Measurements from ENCODE around the gene NDC80.

Gene NDC80

DNA sequence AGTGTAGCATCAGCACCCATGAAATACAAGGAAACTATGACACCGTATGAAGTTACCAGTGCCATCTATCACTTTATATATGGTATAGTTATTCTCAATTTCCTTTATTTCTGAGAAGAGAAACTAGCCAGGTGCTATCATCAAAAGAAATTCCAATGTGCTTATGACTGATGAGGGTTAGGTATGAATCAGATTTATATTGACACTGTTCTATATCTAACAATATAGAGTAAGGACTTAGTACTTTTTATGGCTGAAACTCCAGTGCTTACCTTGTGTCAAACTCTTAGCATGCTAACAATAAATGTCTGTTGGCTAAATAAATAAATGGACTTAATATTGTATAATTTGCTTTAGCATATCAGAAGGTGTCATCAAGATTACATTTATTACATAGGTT lies 7.0 kb upstream of the NDC80 start:
- DNase-seq: no peak

DNA sequence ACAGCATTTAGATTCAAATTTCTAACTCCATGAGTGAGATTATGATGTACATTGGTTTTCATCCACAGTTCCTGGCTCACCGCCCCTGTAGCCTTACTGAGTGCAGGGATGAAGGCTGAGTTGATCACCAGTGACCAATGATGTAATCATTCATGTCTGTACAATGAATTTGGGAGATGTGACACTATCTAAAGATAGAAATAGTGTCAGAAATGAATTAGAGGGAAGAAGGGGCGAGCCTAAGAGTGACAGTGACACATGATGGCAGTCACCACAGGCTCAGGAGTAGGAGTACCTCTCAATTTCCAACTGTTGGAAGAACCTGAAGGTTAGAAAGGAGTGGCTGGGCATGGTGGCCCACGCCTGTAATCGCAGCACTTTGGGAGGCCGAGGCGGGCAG lies 3.2 kb upstream of the NDC80 start:
- DNase-seq: no peak

DNA sequence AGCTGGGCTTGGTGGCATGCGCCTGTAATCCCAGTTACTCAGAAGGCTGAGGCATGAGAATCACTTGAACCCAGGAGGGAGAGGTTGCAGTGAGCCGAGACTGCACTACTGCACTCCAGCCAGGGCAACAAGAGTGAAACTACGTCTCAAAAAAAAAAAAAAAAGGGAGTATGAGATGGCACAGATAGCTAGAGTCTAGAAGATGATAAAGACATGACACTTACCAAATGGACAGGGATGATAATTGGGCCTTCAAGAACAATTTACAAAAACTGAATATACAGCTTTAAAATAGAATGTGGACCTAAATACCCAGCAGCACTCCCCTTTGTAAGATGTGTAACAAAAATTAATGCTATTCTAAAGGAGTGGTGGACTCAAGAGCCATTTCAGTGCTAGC lies 2.8 kb upstream of the NDC80 start:
- DNase-seq: no peak

DNA sequence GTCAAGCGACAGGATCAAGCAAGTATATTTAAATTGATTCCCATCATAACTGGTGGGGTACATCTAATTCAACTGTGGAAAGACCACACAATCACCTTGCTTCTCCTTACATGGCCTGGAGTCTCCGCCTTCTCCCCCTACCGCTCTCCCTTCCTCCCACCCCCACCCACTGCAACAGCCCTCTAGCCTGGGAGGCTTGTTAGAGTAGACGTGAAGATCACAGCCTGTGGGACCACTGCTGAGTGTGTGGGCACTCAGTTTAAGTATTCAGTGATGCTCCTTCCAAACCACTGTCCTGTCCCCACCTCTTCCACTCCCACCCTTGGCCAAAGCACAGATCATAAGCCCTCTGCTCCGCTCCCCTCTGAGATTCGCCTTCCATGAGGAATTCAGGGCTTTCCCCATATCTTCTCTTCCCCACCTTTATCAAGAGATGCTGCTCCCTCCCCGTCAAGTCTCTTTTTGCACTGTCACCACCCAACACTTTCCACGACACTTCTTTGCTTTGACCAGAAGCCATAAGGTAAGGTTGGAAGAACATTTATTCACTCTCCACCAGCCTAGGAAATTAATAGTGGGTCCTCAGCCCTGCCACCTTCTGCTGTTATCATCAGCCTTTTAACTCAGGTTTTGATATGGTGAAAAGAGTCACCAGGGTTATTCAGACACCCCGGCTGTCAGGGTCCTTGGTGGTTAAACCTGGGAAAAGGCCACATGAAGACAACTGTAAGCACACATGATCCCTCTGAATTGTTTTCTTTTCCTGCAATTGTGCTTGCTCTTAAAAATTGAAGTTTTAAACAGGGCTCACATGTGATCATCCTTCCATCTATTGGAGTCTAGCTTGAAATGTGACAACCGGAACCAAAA lies 1.8 kb upstream of the NDC80 start:
- DNase-seq: no peak

DNA sequence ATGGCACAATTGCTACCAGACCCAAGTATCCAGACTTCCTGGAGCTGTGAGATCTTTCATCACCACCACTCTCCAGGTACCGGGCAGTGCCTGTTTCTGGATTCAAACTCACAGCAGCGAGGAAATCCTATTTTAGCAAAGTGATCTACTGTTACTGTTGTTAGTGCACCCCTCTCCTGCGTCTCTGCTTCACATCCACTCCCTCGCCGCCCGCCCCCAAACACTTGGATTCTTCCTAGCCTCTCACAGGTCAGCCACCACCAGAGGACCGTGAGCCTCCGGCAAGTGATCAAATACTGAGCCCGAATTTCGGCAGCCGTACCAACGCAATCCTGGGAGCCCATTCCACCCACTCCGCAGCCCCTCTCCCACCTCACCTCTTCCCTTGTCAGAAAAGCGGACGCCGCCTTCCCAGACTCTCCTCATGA lies 571 bp upstream of the NDC80 start:
- peak; percentile 76 for DNase-seq

DNA sequence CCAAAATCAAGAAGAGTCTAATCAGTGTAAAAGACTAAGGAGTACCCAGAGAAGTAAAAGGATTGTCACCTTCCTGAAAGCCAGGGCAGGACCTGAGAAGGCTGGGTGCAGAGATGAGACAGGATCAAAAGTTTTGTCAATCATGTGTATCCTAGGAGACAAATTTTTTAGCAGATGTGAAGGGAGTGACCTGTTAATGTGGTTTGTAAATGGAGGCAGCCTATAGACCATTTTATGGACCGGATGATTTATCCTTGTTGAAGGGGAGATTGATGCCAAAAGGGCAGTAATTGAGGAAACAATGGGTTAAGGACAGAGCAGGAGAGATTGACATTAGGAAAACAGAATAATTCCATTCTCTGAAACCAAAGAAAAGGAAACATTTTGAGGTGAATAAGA lies 813 bp downstream of the NDC80 start:
- no peak for DNase-seq

DNA sequence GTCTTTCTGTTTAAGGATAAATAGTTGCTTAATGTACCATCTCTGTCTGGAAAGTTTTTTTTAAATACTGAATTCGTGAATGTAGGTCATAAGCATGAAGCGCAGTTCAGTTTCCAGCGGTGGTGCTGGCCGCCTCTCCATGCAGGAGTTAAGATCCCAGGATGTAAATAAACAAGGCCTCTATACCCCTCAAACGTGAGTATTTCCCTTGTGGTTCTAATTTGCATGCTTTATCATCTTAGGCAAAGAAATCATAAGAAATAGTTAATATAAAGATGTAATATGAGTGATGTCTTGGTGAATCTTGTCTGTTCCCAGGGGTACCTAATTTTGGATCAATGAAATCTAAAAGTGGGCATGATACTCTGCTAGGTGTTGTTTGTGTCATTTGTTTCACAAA lies 1.5 kb downstream of the NDC80 start:
- no peak for DNase-seq

DNA sequence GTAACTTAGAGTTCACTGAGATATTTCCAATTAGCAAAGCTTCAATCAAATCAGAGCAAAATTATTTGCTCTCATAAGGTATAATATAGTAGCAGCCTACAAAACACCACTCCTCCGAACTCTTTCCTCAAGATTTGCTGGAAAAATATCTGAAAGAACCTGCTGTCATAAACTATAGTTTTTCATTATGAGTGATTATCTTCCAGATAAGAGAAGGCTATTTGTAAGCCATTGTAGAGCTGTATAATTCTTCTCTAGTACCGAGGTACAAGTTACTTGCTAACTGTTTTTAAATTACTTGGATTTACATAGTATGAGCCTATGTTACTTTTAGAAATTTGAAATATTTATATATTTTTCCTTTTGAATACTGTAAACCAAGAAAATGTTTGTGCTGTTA lies 2.1 kb downstream of the NDC80 start:
- no peak for DNase-seq

DNA sequence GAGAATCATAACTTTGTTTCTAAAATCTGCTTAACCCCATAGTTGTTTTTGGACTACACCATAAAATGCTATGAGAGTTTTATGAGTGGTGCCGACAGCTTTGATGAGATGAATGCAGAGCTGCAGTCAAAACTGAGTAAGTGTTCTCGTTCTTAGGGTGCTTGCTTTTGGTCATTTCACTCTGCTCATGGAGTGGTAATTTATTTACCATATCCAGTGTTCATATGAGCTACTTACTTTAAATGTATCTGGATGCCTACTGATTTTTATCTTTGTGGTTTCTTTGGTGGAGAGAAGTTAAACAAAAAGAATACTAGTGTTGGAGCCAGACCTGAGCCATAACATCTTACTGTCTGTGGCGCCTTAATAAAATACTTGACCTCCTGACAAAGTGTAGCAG lies 16.4 kb downstream of the NDC80 start:
- no peak for DNase-seq

DNA sequence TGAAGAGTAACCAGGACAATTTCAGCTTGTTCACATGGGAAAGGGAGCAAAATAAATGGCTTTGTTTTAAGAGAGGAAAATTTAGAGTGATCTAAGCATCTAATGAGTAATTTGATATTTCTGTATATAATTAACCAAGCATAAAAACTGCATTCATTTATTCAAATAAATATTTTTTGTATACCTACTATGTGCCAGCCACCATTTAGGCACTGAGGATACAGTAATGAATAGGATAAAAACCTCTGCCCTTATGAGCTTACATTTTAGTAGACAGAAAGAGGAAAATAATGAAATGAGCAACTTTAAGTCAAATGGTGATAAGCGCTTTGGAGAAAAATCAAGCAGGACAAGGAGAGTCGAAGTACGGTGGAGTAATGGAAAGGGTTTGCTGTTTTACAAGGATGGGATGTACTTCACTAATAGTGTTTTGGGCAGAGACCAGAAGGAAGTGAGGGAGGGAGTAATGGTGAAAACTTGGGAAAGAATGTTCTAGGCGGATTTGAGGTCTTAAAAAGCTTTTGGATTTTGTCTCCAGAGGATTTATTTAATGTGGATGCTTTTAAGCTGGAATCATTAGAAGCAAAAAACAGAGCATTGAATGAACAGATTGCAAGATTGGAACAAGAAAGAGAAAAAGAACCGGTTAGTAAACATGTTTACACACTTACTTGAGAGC lies 17.4 kb downstream of the NDC80 start:
- DNase-seq: no peak

DNA sequence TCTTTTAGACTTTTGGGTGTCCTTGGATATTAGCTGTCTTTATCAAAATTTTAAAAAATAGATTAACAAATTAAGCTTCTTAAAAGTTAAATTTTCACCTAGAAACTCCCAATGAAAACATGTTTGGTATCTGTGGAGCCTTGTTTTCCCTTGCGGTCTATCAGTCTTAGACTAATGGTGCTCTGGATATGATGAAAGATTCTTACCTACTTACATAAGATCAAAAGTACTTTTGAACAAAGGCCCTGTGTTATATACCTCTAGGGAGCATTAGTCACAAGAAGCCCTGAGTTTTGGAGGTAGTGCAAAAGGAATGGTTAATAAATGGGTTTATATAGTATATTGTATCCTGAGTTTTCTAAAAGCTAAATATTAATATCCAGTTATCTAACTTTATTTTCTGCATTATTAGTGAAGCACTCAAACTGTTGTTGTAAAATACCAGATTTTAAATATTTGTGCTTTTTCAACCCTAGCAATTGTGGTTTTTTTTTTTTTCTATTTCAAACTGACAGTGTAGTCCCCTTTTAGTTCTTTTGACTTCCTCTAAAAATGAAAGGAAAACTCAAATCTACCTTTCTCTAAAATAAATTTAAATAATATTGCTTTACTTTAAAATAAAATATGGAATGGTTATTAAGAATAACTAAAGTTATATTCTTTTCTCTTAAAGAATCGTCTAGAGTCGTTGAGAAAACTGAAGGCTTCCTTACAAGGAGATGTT lies 18.1 kb downstream of the NDC80 start:
- DNase-seq: no peak

DNA sequence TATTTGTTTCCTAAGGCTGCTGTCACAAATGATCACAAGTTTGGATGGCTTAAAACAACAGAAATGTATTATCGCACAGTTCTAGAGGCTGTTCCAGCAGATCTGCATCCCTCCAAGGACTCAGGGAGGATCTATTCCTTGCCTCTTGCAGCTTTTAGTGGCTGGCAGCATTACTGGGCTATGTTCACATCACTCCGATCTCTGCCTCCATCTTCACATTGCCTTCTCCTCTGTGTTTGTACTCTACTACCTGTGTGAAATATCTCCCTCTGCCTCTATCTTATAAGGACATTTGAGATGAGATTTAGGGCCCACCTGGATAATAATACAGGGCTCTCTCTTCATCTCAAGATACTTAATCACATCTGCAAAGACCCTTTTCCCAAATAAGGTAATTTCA lies 18.9 kb downstream of the NDC80 start:
- DNase-seq: no peak

DNA sequence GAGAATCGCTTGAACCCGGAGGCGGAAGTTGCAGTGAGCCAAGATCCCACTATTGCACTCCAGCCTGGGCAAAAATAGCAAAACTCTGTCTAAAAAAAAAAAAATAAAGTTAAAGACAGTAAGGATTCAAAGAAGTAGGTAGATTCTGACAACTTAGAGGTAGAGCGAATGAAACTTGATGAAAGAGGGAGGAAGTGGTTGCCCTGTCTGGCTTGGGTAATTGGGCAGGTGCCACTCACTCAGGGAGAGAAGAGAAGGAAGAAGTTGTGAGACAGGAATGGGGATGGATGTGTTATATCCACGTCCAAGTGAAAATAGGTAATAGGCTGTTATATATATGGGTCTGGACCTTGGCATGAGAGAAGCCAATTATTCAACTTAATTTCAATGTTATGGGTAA lies 26.3 kb downstream of the NDC80 start:
- DNase-seq: no peak

DNA sequence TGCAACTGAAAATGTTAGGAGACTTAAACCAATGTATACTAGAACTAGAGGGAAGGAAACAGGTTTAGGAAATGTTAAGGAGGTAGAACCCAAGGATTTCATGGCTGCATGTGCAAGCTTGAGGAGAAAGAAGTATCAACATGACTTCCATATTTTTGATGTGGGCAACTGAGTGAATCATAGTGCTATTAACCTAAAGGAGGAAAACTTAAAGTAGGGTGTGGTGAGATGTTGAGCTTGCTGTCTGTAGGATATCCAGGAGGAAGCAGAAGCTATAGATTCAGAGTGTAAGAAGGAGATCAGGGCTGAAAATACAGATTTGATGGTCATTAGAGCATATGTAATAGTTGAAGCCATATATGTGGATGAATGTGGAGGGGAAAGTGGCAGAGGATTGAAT lies 31.5 kb downstream of the NDC80 start:
- DNase-seq: no peak

DNA sequence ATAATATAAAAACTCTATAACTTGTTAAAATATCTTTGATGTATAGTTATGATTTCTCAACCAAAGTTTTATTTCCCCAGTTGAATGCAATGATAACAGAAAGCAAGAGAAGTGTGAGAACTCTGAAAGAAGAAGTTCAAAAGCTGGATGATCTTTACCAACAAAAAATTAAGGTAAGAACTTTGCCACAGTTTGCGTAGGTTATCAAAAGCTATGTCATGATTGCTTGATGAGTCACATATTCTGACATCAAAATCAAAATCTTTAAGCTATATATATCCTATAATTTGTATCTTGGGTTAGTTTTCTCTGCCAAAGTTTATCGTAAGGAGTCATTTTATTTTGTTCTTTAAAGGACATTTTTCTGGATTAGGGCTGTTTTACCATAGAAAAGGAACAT lies 35.0 kb downstream of the NDC80 start:
- DNase-seq: no peak

DNA sequence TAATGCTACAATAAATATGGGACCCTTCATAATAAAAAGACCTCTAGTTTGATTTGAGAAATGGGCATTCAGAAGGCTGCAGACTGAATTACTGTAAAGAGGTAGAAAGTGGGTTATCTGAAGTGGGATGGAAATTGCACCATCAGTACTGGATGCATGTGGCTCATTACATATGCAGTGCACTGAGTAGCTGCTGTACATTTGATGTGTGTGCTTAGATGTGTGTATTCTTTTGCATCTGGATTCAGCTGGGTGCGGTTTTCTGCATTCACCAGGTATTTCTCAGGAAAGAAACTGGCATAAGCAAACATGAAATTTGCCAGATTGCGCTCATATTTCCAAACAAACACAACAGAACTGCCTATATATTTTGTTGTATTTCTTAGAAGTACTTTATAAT lies 38.2 kb downstream of the NDC80 start:
- DNase-seq: no peak

DNA sequence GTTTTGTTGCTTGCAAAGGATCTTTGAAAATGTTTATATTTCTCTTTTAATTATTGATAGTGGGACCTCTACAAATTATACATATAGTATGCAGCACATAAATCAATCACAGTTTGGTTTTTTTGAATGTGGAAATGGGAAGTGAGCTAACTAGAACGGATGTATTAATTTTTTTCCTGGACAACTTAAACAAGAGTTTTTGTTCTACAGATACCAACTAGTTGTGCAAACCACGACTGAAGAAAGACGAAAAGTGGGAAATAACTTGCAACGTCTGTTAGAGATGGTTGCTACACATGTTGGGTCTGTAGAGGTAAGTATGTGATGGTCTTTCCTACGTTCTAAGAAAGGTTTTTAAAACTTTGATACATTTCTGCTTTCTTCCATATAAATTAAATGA lies 39.2 kb downstream of the NDC80 start:
- no peak for DNase-seq

DNA sequence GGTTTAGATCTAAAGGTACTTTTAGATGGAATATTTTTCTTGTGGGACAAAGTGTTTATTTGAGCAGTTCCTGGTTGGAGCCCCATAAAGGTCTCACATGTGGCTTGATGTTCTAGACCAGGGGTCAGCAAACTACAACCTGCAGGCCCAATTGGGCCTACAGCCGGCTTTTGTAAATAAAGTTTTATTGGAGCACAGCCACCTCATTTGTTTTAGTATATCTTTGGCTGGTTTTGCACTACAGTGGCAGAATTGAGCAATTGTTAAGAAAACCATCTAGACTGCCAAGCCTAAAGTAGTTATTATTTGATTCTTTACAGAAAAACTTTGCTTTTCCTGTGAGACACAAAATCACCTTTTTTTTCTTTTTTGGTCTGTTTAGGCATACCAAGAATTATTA lies 41.6 kb downstream of the NDC80 start:
- no peak for DNase-seq

DNA sequence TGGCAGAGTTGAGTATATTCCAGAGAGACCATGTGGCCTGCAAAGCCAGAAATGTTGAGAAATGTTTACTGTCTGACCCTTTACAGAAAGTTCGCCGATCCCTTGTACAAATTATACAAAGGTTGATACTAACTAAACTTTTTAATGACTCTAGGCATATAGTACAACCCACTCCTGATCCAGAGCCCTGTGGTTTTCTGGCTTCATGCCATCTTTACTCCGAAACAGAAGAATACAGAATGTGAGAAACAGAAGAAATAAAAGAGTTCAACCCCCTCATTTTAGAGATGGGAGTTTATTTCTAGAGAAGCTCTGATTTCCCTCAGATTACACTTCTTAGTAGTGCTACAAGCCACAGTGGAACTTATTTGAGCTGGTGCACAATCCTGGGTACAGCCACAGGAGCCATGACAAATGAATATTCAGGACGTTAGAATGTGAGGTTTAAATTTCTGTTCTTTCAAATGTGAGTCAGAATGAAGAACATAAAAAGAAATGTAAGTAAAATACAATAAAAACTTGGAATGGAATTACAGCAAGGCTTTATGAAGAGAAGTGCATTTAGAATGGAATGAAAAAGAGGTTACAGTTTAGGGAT lies 46.1 kb downstream of the NDC80 start:
- no peak for DNase-seq

DNA sequence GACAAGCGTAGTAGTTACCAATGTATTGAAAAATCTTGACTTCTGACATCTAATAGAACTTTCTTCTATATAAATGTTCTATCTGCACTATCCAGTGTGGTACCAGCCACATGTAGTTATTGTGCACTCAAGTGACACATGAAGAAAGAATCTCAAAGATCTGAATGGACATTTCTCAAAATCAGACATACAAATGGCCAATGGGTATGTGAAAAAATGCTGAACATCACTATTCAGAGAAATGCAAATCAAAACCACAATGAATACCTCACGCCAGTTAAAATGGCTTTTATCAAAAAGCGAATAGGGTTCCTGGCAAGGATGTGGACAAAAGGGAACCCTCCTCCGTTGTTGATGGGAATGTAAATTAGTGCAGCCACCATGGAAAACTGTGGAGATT lies 46.7 kb downstream of the NDC80 start:
- peak; percentile 20 for DNase-seq

DNA sequence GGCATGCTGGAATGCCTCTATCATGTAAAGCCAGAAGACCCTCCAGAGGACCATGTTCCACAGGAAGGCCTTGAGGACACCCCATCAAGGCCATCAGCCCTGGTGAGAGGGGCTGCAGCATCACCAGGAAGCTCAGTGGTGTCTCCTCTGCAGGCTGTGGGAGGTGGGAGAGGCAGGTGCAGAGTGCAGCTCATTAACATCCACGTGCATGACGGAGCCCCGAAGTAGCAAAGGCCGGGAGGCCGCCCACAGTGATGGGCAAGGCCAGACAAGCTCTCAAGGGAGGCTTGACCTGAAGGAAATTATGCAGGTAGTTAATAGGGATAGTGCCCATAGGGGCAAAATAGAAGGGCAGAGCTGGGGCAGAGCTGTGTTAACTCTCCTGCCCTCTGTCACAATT lies 53.9 kb downstream of the NDC80 start:
- no peak for DNase-seq

DNA sequence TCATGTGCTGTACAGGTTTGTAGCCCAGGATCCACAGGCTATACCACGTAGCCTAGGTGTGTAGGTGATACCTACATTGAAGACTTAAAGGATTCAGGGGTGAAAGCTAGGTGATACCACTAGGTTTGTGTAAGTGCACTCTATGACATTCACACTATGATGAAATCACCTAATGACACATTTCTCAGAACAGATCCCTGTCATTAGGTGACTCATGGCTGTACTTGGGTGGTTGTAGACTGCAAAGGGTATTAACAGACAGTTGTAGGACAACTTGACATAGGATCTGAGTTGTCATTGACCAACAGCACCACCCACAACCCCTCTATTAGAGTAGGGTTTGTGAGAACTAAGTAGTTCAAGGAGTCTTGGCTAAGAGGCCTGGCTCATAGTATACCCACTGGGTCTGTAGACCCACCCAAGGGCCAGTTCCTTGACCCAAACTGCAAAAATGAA lies 56.5 kb downstream of the NDC80 start:
- DNase-seq: peak; percentile 5

DNA sequence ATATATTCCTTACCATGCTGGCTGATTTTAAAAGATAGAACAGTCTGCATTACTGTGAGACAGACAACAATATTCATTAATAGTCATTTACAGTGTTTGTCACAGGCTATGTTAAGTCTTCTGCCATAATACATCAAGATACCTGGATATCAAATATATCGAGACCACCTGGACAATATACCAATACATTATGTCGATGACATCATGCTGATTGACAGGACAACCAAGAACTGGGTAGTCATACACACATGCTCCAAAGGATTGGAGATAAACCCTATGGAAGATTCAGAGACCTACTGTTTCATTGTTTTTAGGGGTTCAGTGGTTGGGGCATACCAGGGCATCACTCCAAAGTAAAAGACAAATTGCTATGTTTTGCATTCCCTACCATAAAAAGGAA lies 57.6 kb downstream of the NDC80 start:
- no peak for DNase-seq

DNA sequence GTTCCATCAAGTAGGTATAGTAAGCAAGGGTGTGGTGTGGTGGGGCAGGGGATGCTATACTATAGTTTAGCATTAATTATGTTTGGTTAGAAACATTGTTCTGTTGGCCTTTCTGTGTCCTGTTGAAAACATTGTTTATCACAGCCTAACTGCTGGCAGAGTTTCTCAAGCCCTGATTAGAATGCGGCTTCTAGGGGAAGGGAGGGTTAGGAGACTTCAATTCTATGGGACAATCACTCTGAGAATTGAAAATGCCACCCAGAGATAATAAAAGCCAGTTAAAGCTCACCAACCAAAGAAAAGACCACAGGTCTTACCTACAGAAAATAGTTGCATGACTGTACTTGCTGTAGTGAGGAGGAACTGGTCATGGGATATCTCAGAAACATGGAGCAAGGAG lies 64.2 kb downstream of the NDC80 start:
- no peak for DNase-seq
